Measurements from ENCODE around the gene ZNF827.

The ZNF827 gene

DNA sequence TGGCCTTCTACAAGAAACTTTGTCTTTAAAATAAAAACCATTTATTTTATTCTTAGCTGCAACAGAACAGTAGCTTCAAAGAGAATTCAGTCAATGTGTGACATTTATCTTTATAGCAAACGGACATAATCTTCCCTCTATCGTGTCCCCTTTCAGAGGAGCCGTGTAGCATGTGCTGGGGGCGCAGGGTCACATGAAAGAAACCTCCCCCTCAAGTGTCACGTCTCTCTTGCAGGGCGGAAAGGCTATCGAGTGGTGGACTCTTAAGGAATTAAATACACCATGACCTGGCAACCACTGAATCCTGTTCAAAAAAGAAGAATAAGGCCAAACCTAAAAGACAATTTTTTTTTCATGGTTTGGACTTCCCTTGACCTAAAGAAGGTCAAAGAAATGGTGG, 40.2 kb downstream of the ZNF827 start:
- TF ChIP-seq, protein P1, sequence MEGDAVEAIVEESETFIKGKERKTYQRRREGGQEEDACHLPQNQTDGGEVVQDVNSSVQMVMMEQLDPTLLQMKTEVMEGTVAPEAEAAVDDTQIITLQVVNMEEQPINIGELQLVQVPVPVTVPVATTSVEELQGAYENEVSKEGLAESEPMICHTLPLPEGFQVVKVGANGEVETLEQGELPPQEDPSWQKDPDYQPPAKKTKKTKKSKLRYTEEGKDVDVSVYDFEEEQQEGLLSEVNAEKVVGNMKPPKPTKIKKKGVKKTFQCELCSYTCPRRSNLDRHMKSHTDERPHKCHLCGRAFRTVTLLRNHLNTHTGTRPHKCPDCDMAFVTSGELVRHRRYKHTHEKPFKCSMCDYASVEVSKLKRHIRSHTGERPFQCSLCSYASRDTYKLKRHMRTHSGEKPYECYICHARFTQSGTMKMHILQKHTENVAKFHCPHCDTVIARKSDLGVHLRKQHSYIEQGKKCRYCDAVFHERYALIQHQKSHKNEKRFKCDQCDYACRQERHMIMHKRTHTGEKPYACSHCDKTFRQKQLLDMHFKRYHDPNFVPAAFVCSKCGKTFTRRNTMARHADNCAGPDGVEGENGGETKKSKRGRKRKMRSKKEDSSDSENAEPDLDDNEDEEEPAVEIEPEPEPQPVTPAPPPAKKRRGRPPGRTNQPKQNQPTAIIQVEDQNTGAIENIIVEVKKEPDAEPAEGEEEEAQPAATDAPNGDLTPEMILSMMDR (conservative IDR thresholded peaks at IDR 0.05; ENCODE audit: control insufficient read depth, insufficient read depth, low read depth, low read length): no peak
- DNase-seq (ENCODE audit: low read depth): no peak
- no peak overlapping the region for H3K4me3 ChIP-seq (ENCODE audit: control insufficient read depth, low read depth, low read length)

DNA sequence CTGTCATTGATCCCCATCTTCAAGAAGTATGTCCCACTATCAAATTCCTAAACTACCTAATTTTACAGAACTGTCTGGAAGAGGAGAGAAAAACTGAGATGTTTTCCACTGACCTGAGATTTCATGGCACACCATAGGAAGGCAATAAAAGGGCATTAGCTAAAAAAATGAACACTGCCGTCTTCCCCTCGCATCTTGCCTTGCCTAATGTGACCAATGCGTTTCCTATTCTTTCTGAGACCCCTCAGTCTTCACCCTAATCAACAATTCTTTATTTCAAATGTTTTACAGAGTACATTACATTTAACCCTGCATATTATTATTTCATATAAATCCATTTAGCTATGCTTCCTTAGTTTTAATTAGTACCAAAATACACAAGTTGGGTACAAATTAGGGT, 43.6 kb downstream of the ZNF827 start:
- H3K4me3 ChIP-seq (ENCODE audit: control insufficient read depth, low read depth, low read length): no peak overlapping the region
- TF ChIP-seq, protein P1 (conservative IDR thresholded peaks at IDR 0.05; ENCODE audit: control insufficient read depth, insufficient read depth, low read depth, low read length): no peak
- DNase-seq (ENCODE audit: low read depth): no peak

DNA sequence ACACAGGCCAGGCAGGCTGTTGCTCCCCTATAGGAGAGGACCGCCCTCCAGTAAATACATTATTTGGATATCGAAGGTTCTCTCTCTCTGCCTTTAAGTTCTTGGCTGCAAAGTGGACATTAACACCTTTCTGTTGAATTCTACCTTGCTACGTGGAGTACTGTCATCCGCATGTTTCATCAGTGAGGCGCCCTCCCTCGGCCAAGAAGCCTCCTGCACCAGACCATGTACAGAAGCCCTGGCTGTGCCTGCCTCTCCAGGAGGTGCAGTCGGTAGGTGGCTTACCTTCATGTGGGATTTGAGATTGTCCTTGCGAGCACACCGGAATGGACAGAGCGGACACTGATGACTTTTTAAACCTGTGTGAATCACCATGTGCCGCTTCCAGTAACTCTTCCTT, 46.7 kb downstream of the ZNF827 start:
- DNase-seq (ENCODE audit: low read depth): no peak
- H3K4me3 ChIP-seq (ENCODE audit: control insufficient read depth, low read depth, low read length): no peak overlapping the region
- TF ChIP-seq, protein P1 (conservative IDR thresholded peaks at IDR 0.05; ENCODE audit: control insufficient read depth, insufficient read depth, low read depth, low read length): no peak

DNA sequence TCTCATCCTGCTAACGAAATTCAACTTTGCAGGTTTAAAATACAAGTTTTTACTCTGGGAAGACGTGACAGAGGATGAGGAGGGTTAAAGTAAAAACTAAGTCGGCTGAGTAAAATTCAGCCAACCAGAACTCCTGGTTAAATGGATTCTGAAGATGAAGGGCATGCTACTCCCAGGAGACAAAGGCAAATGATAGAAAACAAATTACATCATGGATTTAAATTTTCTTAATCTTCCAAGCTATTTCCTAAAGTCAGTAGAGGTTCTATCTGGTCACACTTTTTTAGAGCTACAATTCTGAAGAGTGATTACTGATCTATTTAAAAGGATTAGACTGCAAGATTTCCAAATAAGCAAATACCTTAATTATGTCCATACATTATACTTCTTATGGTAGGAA, 47.9 kb downstream of the ZNF827 start:
- DNase-seq (ENCODE audit: low read depth): no peak
- no peak overlapping the region for H3K4me3 ChIP-seq (ENCODE audit: control insufficient read depth, low read depth, low read length)
- TF ChIP-seq, protein P1 (conservative IDR thresholded peaks at IDR 0.05; ENCODE audit: control insufficient read depth, insufficient read depth, low read depth, low read length): no peak

DNA sequence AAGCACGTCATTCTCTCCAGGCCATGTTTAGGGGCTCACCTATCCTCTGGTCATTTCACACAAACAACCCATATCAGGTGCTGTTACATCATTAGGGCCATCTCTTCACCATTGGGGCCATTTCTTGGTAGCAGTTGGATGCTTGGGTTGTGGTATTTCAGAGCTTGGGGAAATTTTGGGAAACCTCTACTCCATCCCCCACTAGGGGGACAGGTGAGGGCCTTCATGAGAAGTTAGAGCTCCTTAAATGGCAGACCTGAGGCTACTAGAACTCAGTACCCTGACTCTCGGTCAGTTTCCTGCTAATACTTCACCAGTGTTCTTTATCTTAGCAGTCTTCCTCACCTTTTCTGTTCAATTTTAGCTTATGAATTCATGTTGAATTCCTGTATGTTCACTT, 50.2 kb downstream of the ZNF827 start:
- TF ChIP-seq, protein P1 (conservative IDR thresholded peaks at IDR 0.05; ENCODE audit: control insufficient read depth, insufficient read depth, low read depth, low read length): no peak
- H3K4me3 ChIP-seq (ENCODE audit: control insufficient read depth, low read depth, low read length): no peak overlapping the region
- no peak for DNase-seq (ENCODE audit: low read depth)

DNA sequence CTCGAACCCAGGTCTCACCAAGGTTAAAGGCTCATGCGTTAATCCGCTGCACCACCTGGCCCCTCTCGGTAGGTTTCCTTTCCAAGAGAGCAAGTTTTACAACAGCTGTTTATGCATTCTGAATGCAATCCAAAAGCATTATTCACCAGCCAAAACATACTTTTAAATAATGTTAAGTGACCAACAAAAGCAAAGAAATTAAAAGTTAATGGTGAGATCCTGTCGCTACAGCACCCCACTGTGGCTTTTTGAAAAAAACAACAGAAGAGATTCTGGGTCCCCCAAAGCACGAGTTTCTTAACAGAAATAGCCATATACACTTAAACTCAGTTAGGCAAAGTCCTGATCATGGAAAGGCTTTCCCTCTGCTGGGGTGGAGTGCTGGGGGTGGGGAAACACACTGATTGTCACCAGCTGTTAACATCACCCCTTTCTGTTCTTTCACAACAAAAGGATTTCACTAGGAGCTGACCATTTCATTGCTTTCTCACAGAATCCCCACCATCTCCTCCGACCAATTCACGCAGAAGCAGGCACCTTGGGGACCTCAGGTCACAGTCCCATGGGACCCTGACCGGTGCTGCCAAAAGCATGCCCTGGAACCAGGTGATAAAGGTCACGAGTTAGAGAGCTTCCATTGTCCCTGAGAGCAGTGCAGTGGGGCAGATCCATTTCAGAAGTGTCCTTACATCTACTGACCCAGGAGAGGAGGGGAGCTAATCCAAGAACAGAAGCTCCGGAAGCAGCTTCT, 51.2 kb downstream of the ZNF827 start:
- TF ChIP-seq, protein P1 (conservative IDR thresholded peaks at IDR 0.05; ENCODE audit: control insufficient read depth, insufficient read depth, low read depth, low read length): no peak
- DNase-seq (ENCODE audit: low read depth): peak; percentile 83
- H3K4me3 ChIP-seq (ENCODE audit: control insufficient read depth, low read depth, low read length): no peak overlapping the region
